ENCODE data around the gene OR2L13.
"Not testable (repeated sequence)": the region's sequence is repeated elsewhere in the genome, so short reads cannot be mapped to it uniquely, and the experiment has no call there.

OR2L13 gene

DNA sequence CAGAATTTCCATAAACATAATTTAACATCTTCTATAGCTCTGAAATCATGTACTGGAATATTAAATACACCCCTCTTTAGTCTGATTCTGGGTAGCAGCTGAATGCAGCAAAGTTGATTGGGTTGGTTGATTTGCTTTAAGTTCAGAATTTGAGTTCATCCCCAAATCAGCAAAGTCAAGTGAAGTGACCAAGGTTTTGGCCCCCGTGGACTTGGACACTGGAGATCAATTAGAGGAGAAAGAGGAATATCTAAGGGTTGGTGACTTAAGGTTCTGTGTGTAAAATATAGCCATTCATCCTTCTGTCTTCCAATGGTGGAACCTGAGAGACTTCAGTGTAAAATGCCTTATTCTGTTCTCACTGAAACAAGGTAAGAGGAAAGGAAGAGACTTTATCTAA, at the start of gene OR2L13:
Gene OR2L13 (plus strand): TSS at position 301 of the 400 bp plus-strand sequence. CDS start 4,192 bp downstream, outside the sequence.
- no peak for DNase-seq

DNA sequence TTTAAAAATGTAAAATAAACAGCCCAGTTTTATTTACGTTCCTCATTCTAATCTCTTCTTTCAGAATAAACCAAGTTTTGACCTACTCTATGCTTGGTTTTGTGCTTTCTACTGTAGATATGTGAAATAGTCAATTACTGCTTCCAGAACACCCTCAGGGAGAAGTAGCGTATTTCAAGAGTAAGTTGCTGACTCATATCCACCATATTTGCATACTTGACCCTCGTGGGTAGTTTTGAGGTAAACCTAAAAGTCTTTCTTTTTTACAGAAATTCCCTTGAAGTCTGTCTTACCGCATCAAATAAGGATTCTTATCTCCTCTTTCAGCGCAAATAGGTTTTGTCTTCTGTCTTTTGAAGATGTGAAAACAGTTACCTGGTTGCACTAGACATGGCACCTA, 49.8 kb upstream of the OR2L13 start:
- no peak for DNase-seq

GRCh38 chr1:248046536-248046935, 48.4 kb upstream of the OR2L13 start, which contains the start of gene OR2L3:
OR2L3 (plus strand) TSS chr1:248046836; CDS start chr1:248060682, 13,846 bp downstream.
- no peak for DNase-seq

DNA sequence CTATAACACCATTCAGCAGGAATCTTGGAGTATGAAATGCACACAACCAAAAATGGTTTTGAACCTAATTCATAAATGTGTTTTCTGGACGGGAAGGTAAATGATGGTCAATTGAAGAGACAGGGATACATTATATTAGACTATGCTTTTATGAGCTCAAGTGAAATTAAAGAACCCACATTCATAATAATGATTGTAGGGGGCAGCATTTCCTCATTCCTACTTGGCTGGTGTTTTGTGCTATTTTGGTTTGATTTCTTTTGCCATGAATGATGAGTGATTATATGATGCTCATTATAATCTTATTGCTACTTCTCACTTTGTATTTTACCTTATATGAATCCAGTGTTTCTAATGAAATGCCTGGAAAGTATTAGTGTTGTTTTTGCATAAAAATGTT, 48.0 kb upstream of the OR2L13 start:
- no peak for DNase-seq

- DNase-seq, result no peak
Measured at GRCh38 chr1:248054671-248055070, 40.3 kb upstream of the OR2L13 start.

GRCh38 chr1:248055261-248055660, 39.7 kb upstream of the OR2L13 start:
- DNase-seq, result no peak

- DNase-seq, result no peak
Measured at GRCh38 chr1:248065071-248065470, 29.9 kb upstream of the OR2L13 start.

DNA sequence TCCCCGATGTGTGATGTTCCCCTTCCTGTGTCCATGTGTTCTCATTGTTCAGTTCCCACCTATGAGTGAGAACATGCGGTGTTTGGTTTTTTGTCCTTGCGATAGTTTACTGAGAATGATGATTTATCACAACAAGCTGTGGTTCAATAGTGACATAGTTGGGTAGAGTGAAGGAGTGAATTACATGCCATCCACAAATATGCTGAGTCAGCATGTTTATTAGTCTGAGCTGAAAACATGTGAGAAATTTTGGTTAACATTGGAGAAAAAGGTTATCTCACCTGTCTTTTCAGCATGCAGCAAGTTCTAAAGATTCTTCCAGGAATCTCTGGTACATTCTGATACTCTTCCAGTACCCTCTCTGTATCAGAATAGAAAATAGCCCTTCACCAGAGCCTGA, 29.4 kb upstream of the OR2L13 start:
- DNase-seq, result no peak

GRCh38 chr1:248083864-248084263, 11.1 kb upstream of the OR2L13 start:
- DNase-seq, result not testable (repeated sequence)

GRCh38 chr1:248098529-248098928, 3.5 kb downstream of the OR2L13 start:
- DNase-seq, result no peak

- no peak for DNase-seq
Measured at GRCh38 chr1:248102847-248103246, 7.9 kb downstream of the OR2L13 start.

GRCh38 chr1:248111157-248111556, 16.2 kb downstream of the OR2L13 start:
- DNase-seq, result no peak

GRCh38 chr1:248114890-248115289, 19.9 kb downstream of the OR2L13 start:
- no peak for DNase-seq

DNA sequence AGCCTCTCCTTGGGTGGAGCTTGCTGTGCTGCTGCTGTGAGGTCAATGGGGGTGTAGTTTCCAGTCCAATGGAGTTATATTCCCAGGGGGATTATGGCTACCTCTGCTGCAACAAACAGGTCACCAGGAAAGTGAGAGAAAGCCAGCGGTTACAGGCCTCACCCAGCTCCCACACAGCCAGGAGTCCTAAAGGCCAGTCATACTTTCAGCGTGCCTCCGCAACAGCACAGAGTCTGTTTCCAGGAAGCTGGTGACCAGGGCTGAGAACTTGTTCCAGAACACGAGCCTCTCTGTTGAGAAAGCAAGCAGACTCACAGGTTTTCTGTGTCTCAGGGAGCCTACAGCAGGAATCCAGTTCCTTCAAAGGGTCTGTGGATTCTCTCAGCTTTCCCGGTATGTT, 32.7 kb downstream of the OR2L13 start:
- no peak for DNase-seq

GRCh38 chr1:248136811-248137210, 41.8 kb downstream of the OR2L13 start:
- no peak for DNase-seq

DNA sequence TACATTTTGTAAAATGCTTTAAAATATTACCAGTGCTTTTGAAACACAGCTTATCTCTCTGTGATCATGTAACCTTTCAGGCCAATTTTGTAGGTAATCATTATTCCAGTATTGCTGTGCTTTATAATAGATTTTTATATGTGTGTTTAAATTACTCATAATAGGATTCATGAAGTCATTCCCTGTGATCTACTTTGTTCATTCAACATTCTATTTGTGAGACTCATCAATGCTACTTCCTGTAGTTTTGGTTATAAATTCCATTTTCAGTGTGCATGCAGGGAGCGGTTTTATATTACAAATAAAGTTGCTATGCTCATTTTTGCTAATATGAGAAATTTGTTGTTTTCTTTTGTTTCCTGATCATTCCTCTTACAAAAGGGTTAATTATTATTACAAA, 45.9 kb downstream of the OR2L13 start:
- DNase-seq, result no peak

DNA sequence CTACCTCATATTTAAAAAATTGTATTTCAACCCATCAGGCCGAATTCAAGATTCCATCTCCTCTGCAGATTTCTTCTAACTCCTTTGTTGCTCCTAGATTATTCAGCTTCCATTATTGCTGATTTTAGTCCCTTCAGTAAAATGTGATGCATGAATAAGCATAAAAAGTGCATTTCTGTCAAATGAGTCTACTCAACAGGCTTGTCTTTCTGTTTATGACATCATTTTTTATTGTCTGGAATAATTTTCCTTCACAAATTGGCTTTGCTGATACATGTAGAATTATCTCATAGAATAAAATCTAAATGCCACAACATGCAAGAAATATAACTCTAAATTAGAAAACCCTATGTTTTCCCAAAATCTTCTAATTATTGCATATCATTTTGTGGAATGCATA, 48.3 kb downstream of the OR2L13 start:
- DNase-seq, result no peak

- no peak for DNase-seq
Measured at GRCh38 chr1:248144513-248145198, 49.7 kb downstream of the OR2L13 start, which contains the start of gene OR2M5. OR2M5 (plus strand) TSS chr1:248145148; CDS start chr1:248145148, 0 bp downstream.

All from stimulated activated CD4-positive, alpha-beta T cell treated with anti-CD3 and anti-CD28 coated beads, Interleukin-1b, Interleukin-23, amount 100 ng/mL, for 48 hours (primary cell).